Osteoblast (primary cell): ENCODE data around the gene AHCY. TPM values are rescaled to one million over a fixed set of nuclear protein-coding genes. Genes with fewer than 3 reads are reported as not detected.
A peak's percentile ranks its signal among the peaks of the same experiment; 100 is the strongest.

Experiments
- DNase-seq: peaks from one replicate; pipeline ENCODE4 v3.0.0; 2011; ENCODE audit warnings: low spot score, mixed read lengths; ENCODE audit not compliant: insufficient read length; ENCODE audit errors: missing footprints
- H2AFZ ChIP-seq: 2 replicates; pipeline ENCODE4 v1.6.0; 2011; ENCODE audit warnings: mild to moderate bottlenecking, low read length
- H3K27ac ChIP-seq: 2 replicates; pipeline ENCODE4 v1.5.1; 2011; ENCODE audit warnings: mild to moderate bottlenecking, low read depth, low read length, moderate library complexity
- H3K27me3 ChIP-seq: 2 replicates; pipeline ENCODE4 v1.6.0; 2012; ENCODE audit warnings: mild to moderate bottlenecking, control low read depth, inconsistent platforms, low read length, moderate library complexity; ENCODE audit not compliant: insufficient read depth
- H3K36me3 ChIP-seq: 2 replicates; pipeline ENCODE4 v1.5.1; 2011; ENCODE audit warnings: mild to moderate bottlenecking, low read length, control low read depth, moderate library complexity; ENCODE audit not compliant: insufficient read depth
- H3K4me1 ChIP-seq: 2 replicates; pipeline ENCODE4 v1.5.1; 2011; ENCODE audit warnings: mild to moderate bottlenecking, low read length, control low read depth, moderate library complexity; ENCODE audit not compliant: insufficient read depth
- H3K4me2 ChIP-seq: 2 replicates; pipeline ENCODE4 v1.6.0; 2011; ENCODE audit warnings: mild to moderate bottlenecking, low read length; ENCODE audit not compliant: insufficient read depth
- H3K4me3 ChIP-seq: fragments of 200-600 bp; sonication (generic); 3 replicates; pipeline ENCODE4 v1.5.1; 2012; ENCODE audit warnings: mild to moderate bottlenecking, low read length, inconsistent platforms; ENCODE audit not compliant: insufficient read depth
- H3K79me2 ChIP-seq: 2 replicates; pipeline ENCODE4 v1.6.0; 2012; ENCODE audit warnings: mild to moderate bottlenecking, low read length, control low read depth, inconsistent platforms; ENCODE audit not compliant: insufficient read depth
- H3K9me3 ChIP-seq: 2 replicates; pipeline ENCODE4 v1.5.1; 2011; ENCODE audit warnings: low read depth, low read length, control low read depth
- H4K20me1 ChIP-seq: 2 replicates; pipeline ENCODE4 v1.6.0; 2012; ENCODE audit warnings: mild to moderate bottlenecking, low read length, control low read depth; ENCODE audit not compliant: insufficient read depth
- CTCF ChIP-seq: IDR thresholded peaks from 2 replicates; pipeline ENCODE4 v1.5.1; 2011; ENCODE audit warnings: mild to moderate bottlenecking, low read depth, low read length, moderate library complexity; ENCODE audit errors: extremely low read depth
- total RNA-seq: library from RNA; depleted of rRNA; stranded (reverse); fragments of >200 nt; gene quantifications from 2 replicates; pipeline ENCODE4 v1.2.3, GENCODE V29; 2012

Gene AHCY
- total RNA-seq, 1 donor = 87.6 TPM

GRCh38 chr20:34301587-34302311 lies 1.4 kb downstream of the AHCY start:
- H3K27ac ChIP-seq = no peak overlapping the region
- peaks cover 9% of the 10 kb centered on the region for H4K20me1 ChIP-seq
- peaks cover 13% of the 10 kb centered on the region for H3K4me1 ChIP-seq
- H3K4me3 ChIP-seq = peak overlapping the region; percentile 97
- H3K36me3 ChIP-seq = no peaks in the 10 kb centered on the region
- H3K27me3 ChIP-seq = no peaks in the 10 kb centered on the region
- no peak for DNase-seq
- H3K79me2 ChIP-seq = peaks cover 48% of the 10 kb centered on the region
- peak overlapping the region; percentile 96 for H3K4me2 ChIP-seq
- no peak for TF ChIP-seq CTCF
- no peaks in the 10 kb centered on the region for H3K9me3 ChIP-seq
- peak overlapping the region; percentile 91 for H2AFZ ChIP-seq

- peak; percentile 65 for DNase-seq
- H3K79me2 ChIP-seq = peaks cover 54% of the 10 kb centered on the region
Observed at GRCh38 chr20:34300809-34301586, 2.2 kb downstream of the AHCY start.

GRCh38 chr20:34300256-34300806 lies 2.8 kb downstream of the AHCY start:
- H2AFZ ChIP-seq = no peak overlapping the region
- TF ChIP-seq CTCF = no peak
- H3K9me3 ChIP-seq = no peaks in the 10 kb centered on the region
- peaks cover 58% of the 10 kb centered on the region for H3K79me2 ChIP-seq
- peaks cover 13% of the 10 kb centered on the region for H4K20me1 ChIP-seq
- H3K27ac ChIP-seq = no peak overlapping the region
- no peak overlapping the region for H3K4me2 ChIP-seq
- no peaks in the 10 kb centered on the region for H3K27me3 ChIP-seq
- DNase-seq = peak; percentile 76
- no peaks in the 10 kb centered on the region for H3K36me3 ChIP-seq
- H3K4me1 ChIP-seq = peaks cover 13% of the 10 kb centered on the region
- no peak overlapping the region for H3K4me3 ChIP-seq

More at GRCh38 chr20:34300809-34301586, 2.2 kb downstream of the AHCY start:
- no peak for TF ChIP-seq CTCF
- no peak overlapping the region for H3K4me3 ChIP-seq
- H3K27me3 ChIP-seq = no peaks in the 10 kb centered on the region
- peaks cover 13% of the 10 kb centered on the region for H4K20me1 ChIP-seq
- H3K27ac ChIP-seq = no peak overlapping the region
- no peaks in the 10 kb centered on the region for H3K36me3 ChIP-seq
- H3K9me3 ChIP-seq = no peaks in the 10 kb centered on the region
- H2AFZ ChIP-seq = no peak overlapping the region
- H3K4me1 ChIP-seq = peaks cover 13% of the 10 kb centered on the region
- no peak overlapping the region for H3K4me2 ChIP-seq
